GM23338 (cell line): ENCODE measurements around the gene FARP1. TPM values are rescaled to one million over a fixed set of nuclear protein-coding genes. Genes with fewer than 3 reads are reported as not detected.

Experiments used
- ATAC-seq: fragments of 200-7000 bp; cut with Tn5 transposase; 3 replicates; pipeline ENCODE4 v1.9.1; 2020
- DNase-seq: peaks from one replicate; pipeline ENCODE4 v3.0.0-alpha.2; 2015; ENCODE audit warnings: low spot score
- H2AFZ ChIP-seq: fragments of 200-600 bp; sonication (generic); 2 replicates; pipeline ENCODE4 v1.8.0; 2016; ENCODE audit warnings: antibody characterized with exemption, mild to moderate bottlenecking, moderate library complexity
- H3F3A ChIP-seq: fragments of 200-600 bp; sonication (generic); replicated peaks from 2 replicates; pipeline ENCODE4 v1.8.0; 2017; ENCODE audit warnings: antibody characterized with exemption, mixed run types, low read depth
- H3K27ac ChIP-seq: fragments of 200-600 bp; sonication (generic); 2 replicates; pipeline ENCODE4 v1.6.1; 2016; ENCODE audit warnings: low read depth
- H3K27me3 ChIP-seq: fragments of 200-600 bp; sonication (generic); 2 replicates; pipeline ENCODE4 v1.8.0; 2016; ENCODE audit warnings: mild to moderate bottlenecking, mixed run types, moderate library complexity; ENCODE audit not compliant: insufficient read depth
- H3K36me3 ChIP-seq: fragments of 200-600 bp; sonication (generic); 2 replicates; pipeline ENCODE4 v1.8.0; 2016; ENCODE audit warnings: mild to moderate bottlenecking; ENCODE audit not compliant: insufficient read depth
- H3K4me1 ChIP-seq: fragments of 200-600 bp; sonication (generic); 2 replicates; pipeline ENCODE4 v1.8.0; 2016; ENCODE audit warnings: mild to moderate bottlenecking, moderate library complexity; ENCODE audit not compliant: insufficient read depth
- H3K4me2 ChIP-seq: fragments of 200-600 bp; sonication (generic); 2 replicates; pipeline ENCODE4 v1.7.1; 2017; ENCODE audit warnings: mixed run types
- H3K4me3 ChIP-seq: fragments of 200-600 bp; sonication (generic); 2 replicates; pipeline ENCODE4 v1.6.1; 2016; ENCODE audit warnings: mixed run types
- H3K79me2 ChIP-seq: fragments of 200-600 bp; sonication (generic); replicated peaks from 2 replicates; pipeline ENCODE4 v1.8.0; 2017; ENCODE audit warnings: mild to moderate bottlenecking; ENCODE audit not compliant: insufficient read depth
- H3K9me2 ChIP-seq: fragments of 200-600 bp; sonication (generic); 2 replicates; pipeline ENCODE4 v1.8.0; 2017; ENCODE audit not compliant: insufficient read depth
- H4K20me1 ChIP-seq: fragments of 200-600 bp; sonication (generic); replicated peaks from 2 replicates; pipeline ENCODE4 v1.8.0; 2017; ENCODE audit warnings: mild to moderate bottlenecking; ENCODE audit not compliant: insufficient read depth
- H3K27ac Mint-ChIP-seq: 2 replicates; pipeline ENCODE4 v1.8.0; 2020; ENCODE audit warnings: inconsistent platforms, mild to moderate bottlenecking, moderate library complexity, mixed read lengths
- H3K27me3 Mint-ChIP-seq: 3 replicates; pipeline ENCODE4 v1.8.0; 2022; ENCODE audit warnings: low read depth, mild to moderate bottlenecking, moderate library complexity, mixed read lengths, inconsistent platforms; ENCODE audit not compliant: insufficient read depth, poor library complexity
- H3K36me3 Mint-ChIP-seq: 3 replicates; pipeline ENCODE4 v1.8.0; 2021; ENCODE audit warnings: low read depth, mild to moderate bottlenecking, inconsistent platforms, moderate library complexity, mixed read lengths
- H3K4me1 Mint-ChIP-seq: 3 replicates; pipeline ENCODE4 v1.8.0; 2020; ENCODE audit warnings: mild to moderate bottlenecking, inconsistent platforms, mixed read lengths
- H3K4me3 Mint-ChIP-seq: 3 replicates; pipeline ENCODE4 v1.8.0; 2021; ENCODE audit warnings: moderate library complexity, mild to moderate bottlenecking, inconsistent platforms, mixed read lengths
- H3K9me3 Mint-ChIP-seq: 3 replicates; pipeline ENCODE4 v1.8.0; 2020; ENCODE audit warnings: moderate library complexity, mild to moderate bottlenecking, inconsistent platforms, mixed read lengths
- CREB1 ChIP-seq: fragments of 250-450 bp; sonication (Bioruptor Pico); IDR thresholded peaks from 2 replicates; pipeline ENCODE4 v1.5.0; 2020; ENCODE audit warnings: low read depth, mild to moderate bottlenecking, moderate library complexity
- EZH2 ChIP-seq: fragments of 200-600 bp; sonication (generic); IDR thresholded peaks from one replicate; pipeline ENCODE4 v1.8.0; 2017; ENCODE audit warnings: antibody characterized with exemption, mild to moderate bottlenecking, low read depth; ENCODE audit not compliant: unreplicated experiment
- EZH2phosphoT487 ChIP-seq: fragments of 200-600 bp; sonication (generic); IDR thresholded peaks from one replicate; pipeline ENCODE4 v1.8.1; 2018; ENCODE audit warnings: antibody characterized with exemption; ENCODE audit not compliant: unreplicated experiment
- JUNB ChIP-seq: IDR thresholded peaks from one replicate; pipeline ENCODE4 v1.6.1; 2016; ENCODE audit warnings: antibody characterized with exemption; ENCODE audit not compliant: unreplicated experiment
- NANOG ChIP-seq: IDR thresholded peaks from 2 replicates; pipeline ENCODE4 v1.6.1; 2016; ENCODE audit warnings: antibody characterized with exemption, borderline replicate concordance
- POLR2AphosphoS5 ChIP-seq: IDR thresholded peaks from 2 replicates; pipeline ENCODE4 v1.6.1; 2016; ENCODE audit warnings: antibody characterized with exemption, low read depth
- STAT1 ChIP-seq: IDR thresholded peaks from one replicate; pipeline ENCODE4 v1.6.1; 2016; ENCODE audit warnings: antibody characterized with exemption; ENCODE audit not compliant: unreplicated experiment
- ZNF114 ChIP-seq: fragments of 250-450 bp; sonication (Bioruptor Pico); IDR thresholded peaks from 2 replicates; pipeline ENCODE4 v1.5.0; 2020; ENCODE audit warnings: mild to moderate bottlenecking, moderate library complexity
- ZNF331 ChIP-seq: fragments of 250-450 bp; sonication (Bioruptor Pico); IDR thresholded peaks from 2 replicates; pipeline ENCODE4 v1.5.0; 2020; ENCODE audit warnings: low read depth, mild to moderate bottlenecking, moderate library complexity
- polyA plus RNA-seq: library from polyadenylated mRNA; unstranded; fragments of >200 nt; fragmentation: Nextera tagmentation; extraction: Ambion mirVana; gene quantifications from 2 replicates; pipeline ENCODE4 v1.2.1, GENCODE V29; 2016
- total RNA-seq: library from RNA; depleted of rRNA; stranded (reverse); fragments of >200 nt; shearing (Covaris generic); gene quantifications from 2 replicates; pipeline ENCODE4 v1.2.3, GENCODE V29; 2014
- TF ChIP-seq, protein P1 (sequence below): IDR thresholded peaks from one replicate; pipeline ENCODE4 v1.6.1; 2018; ENCODE audit warnings: antibody characterized with exemption; ENCODE audit not compliant: unreplicated experiment
- TF ChIP-seq, protein P2 (sequence below): IDR thresholded peaks from 2 replicates; pipeline ENCODE4 v1.6.1; 2016; ENCODE audit warnings: antibody characterized with exemption
- TF ChIP-seq, protein P3 (sequence below), 2 experiments: fragments of 200-600 bp in 1 of 2; sonication (generic) in 1 of 2; conservative IDR thresholded peaks; 2 replicates each; pipeline versions ENCODE4 v1.5.1 to v1.6.1; 2016 to 2017; ENCODE audit warnings: antibody characterized with exemption in 2 of 2, low read depth in 2 of 2, mild to moderate bottlenecking in 2 of 2, moderate library complexity in 1 of 2
- TF ChIP-seq, protein P4 (sequence below): fragments of 250-450 bp; sonication (Bioruptor Pico); IDR thresholded peaks from 2 replicates; pipeline ENCODE4 v1.5.0; 2020; ENCODE audit warnings: mild to moderate bottlenecking, moderate library complexity

Gene FARP1
- total and polyA plus RNA-seq, 2 experiments from 2014 or later = 53.6 to 82.5 TPM

DNA sequence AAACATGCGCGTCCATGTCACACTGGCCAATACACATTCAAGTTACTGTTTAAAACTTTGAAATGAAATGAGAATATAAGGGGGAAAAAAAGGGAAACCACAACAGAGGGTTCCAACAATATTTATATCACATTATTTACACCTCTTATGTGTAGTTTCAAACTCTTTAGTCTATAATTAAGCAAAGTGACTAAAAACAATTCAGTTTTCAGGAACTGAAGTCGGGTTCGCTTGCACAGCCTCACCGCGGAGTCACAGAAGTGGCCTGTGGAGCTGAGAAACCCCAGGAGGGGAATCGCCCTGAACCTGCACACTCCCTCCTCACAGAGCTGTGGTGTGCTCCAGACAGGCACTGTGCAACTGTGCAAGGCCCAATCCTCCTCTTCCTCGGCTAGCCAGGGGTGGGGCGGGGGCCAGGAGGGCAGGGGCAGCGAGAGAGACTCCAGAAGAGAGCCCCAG is 358.1 kb downstream of the FARP1 start:
- no peaks in the 10 kb centered on the region for H3F3A ChIP-seq
- peaks cover 4% of the 10 kb centered on the region for H3K27me3 Mint-ChIP-seq
- no peak for TF ChIP-seq NANOG
- TF ChIP-seq CREB1 (CRISPR knock-in tag) = no peak
- TF ChIP-seq, protein P1, sequence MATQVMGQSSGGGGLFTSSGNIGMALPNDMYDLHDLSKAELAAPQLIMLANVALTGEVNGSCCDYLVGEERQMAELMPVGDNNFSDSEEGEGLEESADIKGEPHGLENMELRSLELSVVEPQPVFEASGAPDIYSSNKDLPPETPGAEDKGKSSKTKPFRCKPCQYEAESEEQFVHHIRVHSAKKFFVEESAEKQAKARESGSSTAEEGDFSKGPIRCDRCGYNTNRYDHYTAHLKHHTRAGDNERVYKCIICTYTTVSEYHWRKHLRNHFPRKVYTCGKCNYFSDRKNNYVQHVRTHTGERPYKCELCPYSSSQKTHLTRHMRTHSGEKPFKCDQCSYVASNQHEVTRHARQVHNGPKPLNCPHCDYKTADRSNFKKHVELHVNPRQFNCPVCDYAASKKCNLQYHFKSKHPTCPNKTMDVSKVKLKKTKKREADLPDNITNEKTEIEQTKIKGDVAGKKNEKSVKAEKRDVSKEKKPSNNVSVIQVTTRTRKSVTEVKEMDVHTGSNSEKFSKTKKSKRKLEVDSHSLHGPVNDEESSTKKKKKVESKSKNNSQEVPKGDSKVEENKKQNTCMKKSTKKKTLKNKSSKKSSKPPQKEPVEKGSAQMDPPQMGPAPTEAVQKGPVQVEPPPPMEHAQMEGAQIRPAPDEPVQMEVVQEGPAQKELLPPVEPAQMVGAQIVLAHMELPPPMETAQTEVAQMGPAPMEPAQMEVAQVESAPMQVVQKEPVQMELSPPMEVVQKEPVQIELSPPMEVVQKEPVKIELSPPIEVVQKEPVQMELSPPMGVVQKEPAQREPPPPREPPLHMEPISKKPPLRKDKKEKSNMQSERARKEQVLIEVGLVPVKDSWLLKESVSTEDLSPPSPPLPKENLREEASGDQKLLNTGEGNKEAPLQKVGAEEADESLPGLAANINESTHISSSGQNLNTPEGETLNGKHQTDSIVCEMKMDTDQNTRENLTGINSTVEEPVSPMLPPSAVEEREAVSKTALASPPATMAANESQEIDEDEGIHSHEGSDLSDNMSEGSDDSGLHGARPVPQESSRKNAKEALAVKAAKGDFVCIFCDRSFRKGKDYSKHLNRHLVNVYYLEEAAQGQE = no peak
- TF ChIP-seq EZH2phosphoT487 = no peak
- TF ChIP-seq EZH2 = no peak
- TF ChIP-seq STAT1 = no peak
- no peak for TF ChIP-seq JUNB
- TF ChIP-seq, protein P2, sequence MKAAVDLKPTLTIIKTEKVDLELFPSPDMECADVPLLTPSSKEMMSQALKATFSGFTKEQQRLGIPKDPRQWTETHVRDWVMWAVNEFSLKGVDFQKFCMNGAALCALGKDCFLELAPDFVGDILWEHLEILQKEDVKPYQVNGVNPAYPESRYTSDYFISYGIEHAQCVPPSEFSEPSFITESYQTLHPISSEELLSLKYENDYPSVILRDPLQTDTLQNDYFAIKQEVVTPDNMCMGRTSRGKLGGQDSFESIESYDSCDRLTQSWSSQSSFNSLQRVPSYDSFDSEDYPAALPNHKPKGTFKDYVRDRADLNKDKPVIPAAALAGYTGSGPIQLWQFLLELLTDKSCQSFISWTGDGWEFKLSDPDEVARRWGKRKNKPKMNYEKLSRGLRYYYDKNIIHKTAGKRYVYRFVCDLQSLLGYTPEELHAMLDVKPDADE = no peak
- no peak for TF ChIP-seq POLR2AphosphoS5
- TF ChIP-seq, protein P3, sequence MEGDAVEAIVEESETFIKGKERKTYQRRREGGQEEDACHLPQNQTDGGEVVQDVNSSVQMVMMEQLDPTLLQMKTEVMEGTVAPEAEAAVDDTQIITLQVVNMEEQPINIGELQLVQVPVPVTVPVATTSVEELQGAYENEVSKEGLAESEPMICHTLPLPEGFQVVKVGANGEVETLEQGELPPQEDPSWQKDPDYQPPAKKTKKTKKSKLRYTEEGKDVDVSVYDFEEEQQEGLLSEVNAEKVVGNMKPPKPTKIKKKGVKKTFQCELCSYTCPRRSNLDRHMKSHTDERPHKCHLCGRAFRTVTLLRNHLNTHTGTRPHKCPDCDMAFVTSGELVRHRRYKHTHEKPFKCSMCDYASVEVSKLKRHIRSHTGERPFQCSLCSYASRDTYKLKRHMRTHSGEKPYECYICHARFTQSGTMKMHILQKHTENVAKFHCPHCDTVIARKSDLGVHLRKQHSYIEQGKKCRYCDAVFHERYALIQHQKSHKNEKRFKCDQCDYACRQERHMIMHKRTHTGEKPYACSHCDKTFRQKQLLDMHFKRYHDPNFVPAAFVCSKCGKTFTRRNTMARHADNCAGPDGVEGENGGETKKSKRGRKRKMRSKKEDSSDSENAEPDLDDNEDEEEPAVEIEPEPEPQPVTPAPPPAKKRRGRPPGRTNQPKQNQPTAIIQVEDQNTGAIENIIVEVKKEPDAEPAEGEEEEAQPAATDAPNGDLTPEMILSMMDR (conservative IDR thresholded peaks at IDR 0.05; ENCODE audit: low read depth in 2 of 2) = no peak
- TF ChIP-seq, protein P4, sequence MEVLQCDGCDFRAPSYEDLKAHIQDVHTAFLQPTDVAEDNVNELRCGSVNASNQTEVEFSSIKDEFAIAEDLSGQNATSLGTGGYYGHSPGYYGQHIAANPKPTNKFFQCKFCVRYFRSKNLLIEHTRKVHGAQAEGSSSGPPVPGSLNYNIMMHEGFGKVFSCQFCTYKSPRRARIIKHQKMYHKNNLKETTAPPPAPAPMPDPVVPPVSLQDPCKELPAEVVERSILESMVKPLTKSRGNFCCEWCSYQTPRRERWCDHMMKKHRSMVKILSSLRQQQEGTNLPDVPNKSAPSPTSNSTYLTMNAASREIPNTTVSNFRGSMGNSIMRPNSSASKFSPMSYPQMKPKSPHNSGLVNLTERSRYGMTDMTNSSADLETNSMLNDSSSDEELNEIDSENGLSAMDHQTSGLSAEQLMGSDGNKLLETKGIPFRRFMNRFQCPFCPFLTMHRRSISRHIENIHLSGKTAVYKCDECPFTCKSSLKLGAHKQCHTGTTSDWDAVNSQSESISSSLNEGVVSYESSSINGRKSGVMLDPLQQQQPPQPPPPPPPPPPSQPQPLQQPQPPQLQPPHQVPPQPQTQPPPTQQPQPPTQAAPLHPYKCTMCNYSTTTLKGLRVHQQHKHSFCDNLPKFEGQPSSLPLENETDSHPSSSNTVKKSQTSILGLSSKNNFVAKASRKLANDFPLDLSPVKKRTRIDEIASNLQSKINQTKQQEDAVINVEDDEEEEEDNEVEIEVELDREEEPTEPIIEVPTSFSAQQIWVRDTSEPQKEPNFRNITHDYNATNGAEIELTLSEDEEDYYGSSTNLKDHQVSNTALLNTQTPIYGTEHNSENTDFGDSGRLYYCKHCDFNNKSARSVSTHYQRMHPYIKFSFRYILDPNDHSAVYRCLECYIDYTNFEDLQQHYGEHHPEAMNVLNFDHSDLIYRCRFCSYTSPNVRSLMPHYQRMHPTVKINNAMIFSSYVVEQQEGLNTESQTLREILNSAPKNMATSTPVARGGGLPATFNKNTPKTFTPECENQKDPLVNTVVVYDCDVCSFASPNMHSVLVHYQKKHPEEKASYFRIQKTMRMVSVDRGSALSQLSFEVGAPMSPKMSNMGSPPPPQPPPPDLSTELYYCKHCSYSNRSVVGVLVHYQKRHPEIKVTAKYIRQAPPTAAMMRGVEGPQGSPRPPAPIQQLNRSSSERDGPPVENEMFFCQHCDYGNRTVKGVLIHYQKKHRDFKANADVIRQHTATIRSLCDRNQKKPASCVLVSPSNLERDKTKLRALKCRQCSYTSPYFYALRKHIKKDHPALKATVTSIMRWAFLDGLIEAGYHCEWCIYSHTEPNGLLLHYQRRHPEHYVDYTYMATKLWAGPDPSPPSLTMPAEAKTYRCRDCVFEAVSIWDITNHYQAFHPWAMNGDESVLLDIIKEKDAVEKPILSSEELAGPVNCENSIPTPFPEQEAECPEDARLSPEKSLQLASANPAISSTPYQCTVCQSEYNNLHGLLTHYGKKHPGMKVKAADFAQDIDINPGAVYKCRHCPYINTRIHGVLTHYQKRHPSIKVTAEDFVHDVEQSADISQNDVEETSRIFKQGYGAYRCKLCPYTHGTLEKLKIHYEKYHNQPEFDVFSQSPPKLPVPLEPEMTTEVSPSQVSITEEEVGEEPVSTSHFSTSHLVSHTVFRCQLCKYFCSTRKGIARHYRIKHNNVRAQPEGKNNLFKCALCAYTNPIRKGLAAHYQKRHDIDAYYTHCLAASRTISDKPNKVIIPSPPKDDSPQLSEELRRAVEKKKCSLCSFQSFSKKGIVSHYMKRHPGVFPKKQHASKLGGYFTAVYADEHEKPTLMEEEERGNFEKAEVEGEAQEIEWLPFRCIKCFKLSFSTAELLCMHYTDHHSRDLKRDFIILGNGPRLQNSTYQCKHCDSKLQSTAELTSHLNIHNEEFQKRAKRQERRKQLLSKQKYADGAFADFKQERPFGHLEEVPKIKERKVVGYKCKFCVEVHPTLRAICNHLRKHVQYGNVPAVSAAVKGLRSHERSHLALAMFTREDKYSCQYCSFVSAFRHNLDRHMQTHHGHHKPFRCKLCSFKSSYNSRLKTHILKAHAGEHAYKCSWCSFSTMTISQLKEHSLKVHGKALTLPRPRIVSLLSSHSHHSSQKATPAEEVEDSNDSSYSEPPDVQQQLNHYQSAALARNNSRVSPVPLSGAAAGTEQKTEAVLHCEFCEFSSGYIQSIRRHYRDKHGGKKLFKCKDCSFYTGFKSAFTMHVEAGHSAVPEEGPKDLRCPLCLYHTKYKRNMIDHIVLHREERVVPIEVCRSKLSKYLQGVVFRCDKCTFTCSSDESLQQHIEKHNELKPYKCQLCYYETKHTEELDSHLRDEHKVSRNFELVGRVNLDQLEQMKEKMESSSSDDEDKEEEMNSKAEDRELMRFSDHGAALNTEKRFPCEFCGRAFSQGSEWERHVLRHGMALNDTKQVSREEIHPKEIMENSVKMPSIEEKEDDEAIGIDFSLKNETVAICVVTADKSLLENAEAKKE (CRISPR knock-in tag) = no peak
- no peak for TF ChIP-seq ZNF114 (CRISPR knock-in tag)
- no peak for TF ChIP-seq ZNF331 (CRISPR knock-in tag)
- no peak overlapping the region for H3K4me3 ChIP-seq
- no peak for ATAC-seq
- no peak for DNase-seq
- no peak overlapping the region for H2AFZ ChIP-seq
- H3K4me1 Mint-ChIP-seq = peaks cover 59% of the 10 kb centered on the region
- H3K9me3 Mint-ChIP-seq = no peaks in the 10 kb centered on the region
- no peak overlapping the region for H3K4me3 Mint-ChIP-seq
- H3K27me3 ChIP-seq = no peaks in the 10 kb centered on the region
- no peak overlapping the region for H3K4me2 ChIP-seq
- no peak overlapping the region for H3K27ac ChIP-seq
- peaks cover 99% of the 10 kb centered on the region for H3K79me2 ChIP-seq
- H3K36me3 Mint-ChIP-seq = peaks cover 26% of the 10 kb centered on the region
- H3K36me3 ChIP-seq = no peaks in the 10 kb centered on the region; the same call in 1 of the 2 replicates
- H4K20me1 ChIP-seq = peaks cover 49% of the 10 kb centered on the region
- no peak overlapping the region for H3K27ac Mint-ChIP-seq
- H3K4me1 ChIP-seq = peaks cover 18% of the 10 kb centered on the region
- H3K9me2 ChIP-seq = no peaks in the 10 kb centered on the region
